ENCODE results near the gene R3HDM2.

The R3HDM2 gene

GRCh38 chr12:57465747-57466505 lies 35.1 kb upstream of the R3HDM2 start:
- no peak for DNase-seq

- DNase-seq = no peak
Measured at GRCh38 chr12:57465030-57465746, 34.3 kb upstream of the R3HDM2 start.

- no peak for DNase-seq
Measured at GRCh38 chr12:57464569-57464968, 33.7 kb upstream of the R3HDM2 start.

GRCh38 chr12:57462912-57463253 lies 32.0 kb upstream of the R3HDM2 start:
- no peak for DNase-seq

- DNase-seq = peak; percentile 92
Measured at GRCh38 chr12:57462251-57462911, 31.5 kb upstream of the R3HDM2 start.

- DNase-seq = peak; percentile 20
Measured at GRCh38 chr12:57461917-57462250, 31.0 kb upstream of the R3HDM2 start.

- peak; percentile 35 for DNase-seq
Measured at GRCh38 chr12:57461276-57461916, 30.6 kb upstream of the R3HDM2 start.

- no peak for DNase-seq
Measured at GRCh38 chr12:57460841-57461275, 30.0 kb upstream of the R3HDM2 start.

GRCh38 chr12:57460468-57460784 lies 29.6 kb upstream of the R3HDM2 start:
- peak; percentile 24 for DNase-seq

GRCh38 chr12:57459750-57460467 lies 29.1 kb upstream of the R3HDM2 start, which contains the start of gene GLI1:
GLI1 (plus strand) TSS chr12:57459785; CDS start chr12:57463692, 3,907 bp downstream.
- no peak for DNase-seq

- peak; percentile 95 for DNase-seq
Measured at GRCh38 chr12:57459055-57459749, 28.4 kb upstream of the R3HDM2 start.

- DNase-seq = no peak
Measured at GRCh38 chr12:57458665-57459054, 27.8 kb upstream of the R3HDM2 start.

- DNase-seq = no peak
Measured at GRCh38 chr12:57456737-57457490, 26.1 kb upstream of the R3HDM2 start.

- DNase-seq = peak; percentile 61
Measured at GRCh38 chr12:57456145-57456700, 25.4 kb upstream of the R3HDM2 start.

GRCh38 chr12:57455374-57456144 lies 24.7 kb upstream of the R3HDM2 start:
- no peak for DNase-seq

GRCh38 chr12:57454566-57455373 lies 23.9 kb upstream of the R3HDM2 start, which contains the start of gene INHBE:
INHBE (plus strand) TSS chr12:57455307; CDS start chr12:57455537, 230 bp downstream.
- no peak for DNase-seq

- DNase-seq = no peak
Measured at GRCh38 chr12:57454213-57454565, 23.3 kb upstream of the R3HDM2 start.

- DNase-seq = peak; percentile 49
Measured at GRCh38 chr12:57452937-57453509, 22.2 kb upstream of the R3HDM2 start.

All from CD4-positive, alpha-beta T cell treated with Interleukin-6 for 4 hours (primary cell).